Ishikawa (cell line): ENCODE data around the gene CRLF1.

Source experiments
- CEBPB ChIP-seq: IDR thresholded peaks from 2 replicates; pipeline ENCODE4 v1.6.1; 2012
- CREB1 ChIP-seq: IDR thresholded peaks from 2 replicates; pipeline ENCODE4 v1.6.1; 2012; ENCODE audit warnings: low read depth
- EGR1 ChIP-seq: IDR thresholded peaks from 2 replicates; pipeline ENCODE4 v1.6.1; 2012
- EP300 ChIP-seq: IDR thresholded peaks from 2 replicates; pipeline ENCODE4 v1.6.1; 2012; ENCODE audit warnings: borderline replicate concordance
- FOXM1 ChIP-seq: IDR thresholded peaks from 2 replicates; pipeline ENCODE4 v1.6.1; 2012; ENCODE audit warnings: low read depth, borderline replicate concordance
- MAX ChIP-seq: IDR thresholded peaks from 2 replicates; pipeline ENCODE4 v1.6.1; 2012
- RAD21 ChIP-seq: IDR thresholded peaks from 2 replicates; pipeline ENCODE4 v1.6.1; 2012; ENCODE audit warnings: low read depth
- TAF1 ChIP-seq: IDR thresholded peaks from 2 replicates; pipeline ENCODE4 v1.6.1; 2012; ENCODE audit warnings: low read depth, mild to moderate bottlenecking
- TCF12 ChIP-seq: IDR thresholded peaks from 2 replicates; pipeline ENCODE4 v1.6.1; 2012; ENCODE audit warnings: low read depth
- TEAD4 ChIP-seq: IDR thresholded peaks from 2 replicates; pipeline ENCODE4 v1.6.1; 2012
- USF1 ChIP-seq: IDR thresholded peaks from 2 replicates; pipeline ENCODE4 v1.6.1; 2012
- YY1 ChIP-seq: IDR thresholded peaks from 2 replicates; pipeline ENCODE4 v1.6.1; 2012; ENCODE audit warnings: low read depth
- ZBTB7A ChIP-seq: IDR thresholded peaks from 2 replicates; pipeline ENCODE4 v1.6.1; 2012; ENCODE audit warnings: low read depth
- TF ChIP-seq, protein P1 (sequence below): IDR thresholded peaks from 2 replicates; pipeline ENCODE4 v1.6.1; 2012; ENCODE audit warnings: low read depth, mild to moderate bottlenecking

The CRLF1 gene

DNA sequence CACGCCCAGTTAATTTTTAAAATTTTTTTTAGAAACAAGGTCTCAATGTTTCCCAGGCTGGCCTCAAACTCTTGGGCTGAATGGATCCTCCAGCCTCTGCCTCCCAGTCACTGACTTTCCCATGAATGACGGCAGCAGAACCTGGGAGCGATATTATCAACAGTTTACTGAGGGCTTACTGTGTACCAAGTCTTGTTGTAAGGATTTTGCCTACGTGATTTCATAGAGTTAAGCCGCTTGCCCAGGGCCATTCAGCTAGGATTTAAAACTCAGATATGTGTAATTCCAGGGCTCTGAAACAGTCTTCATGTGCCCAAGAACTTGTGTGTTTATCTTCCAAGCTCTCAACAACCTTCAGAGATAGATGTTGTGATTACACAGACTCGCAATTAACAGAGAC lies 55.0 kb downstream of the CRLF1 start:
- TF ChIP-seq CEBPB (no peak), CREB1 (no peak), TAF1 (no peak), YY1 (no peak), EP300 (no peak), RAD21 (no peak), MAX (no peak), USF1 (no peak), EGR1 (no peak), TCF12 (no peak), ZBTB7A (no peak), TEAD4 (no peak)
- TF ChIP-seq, protein P1, sequence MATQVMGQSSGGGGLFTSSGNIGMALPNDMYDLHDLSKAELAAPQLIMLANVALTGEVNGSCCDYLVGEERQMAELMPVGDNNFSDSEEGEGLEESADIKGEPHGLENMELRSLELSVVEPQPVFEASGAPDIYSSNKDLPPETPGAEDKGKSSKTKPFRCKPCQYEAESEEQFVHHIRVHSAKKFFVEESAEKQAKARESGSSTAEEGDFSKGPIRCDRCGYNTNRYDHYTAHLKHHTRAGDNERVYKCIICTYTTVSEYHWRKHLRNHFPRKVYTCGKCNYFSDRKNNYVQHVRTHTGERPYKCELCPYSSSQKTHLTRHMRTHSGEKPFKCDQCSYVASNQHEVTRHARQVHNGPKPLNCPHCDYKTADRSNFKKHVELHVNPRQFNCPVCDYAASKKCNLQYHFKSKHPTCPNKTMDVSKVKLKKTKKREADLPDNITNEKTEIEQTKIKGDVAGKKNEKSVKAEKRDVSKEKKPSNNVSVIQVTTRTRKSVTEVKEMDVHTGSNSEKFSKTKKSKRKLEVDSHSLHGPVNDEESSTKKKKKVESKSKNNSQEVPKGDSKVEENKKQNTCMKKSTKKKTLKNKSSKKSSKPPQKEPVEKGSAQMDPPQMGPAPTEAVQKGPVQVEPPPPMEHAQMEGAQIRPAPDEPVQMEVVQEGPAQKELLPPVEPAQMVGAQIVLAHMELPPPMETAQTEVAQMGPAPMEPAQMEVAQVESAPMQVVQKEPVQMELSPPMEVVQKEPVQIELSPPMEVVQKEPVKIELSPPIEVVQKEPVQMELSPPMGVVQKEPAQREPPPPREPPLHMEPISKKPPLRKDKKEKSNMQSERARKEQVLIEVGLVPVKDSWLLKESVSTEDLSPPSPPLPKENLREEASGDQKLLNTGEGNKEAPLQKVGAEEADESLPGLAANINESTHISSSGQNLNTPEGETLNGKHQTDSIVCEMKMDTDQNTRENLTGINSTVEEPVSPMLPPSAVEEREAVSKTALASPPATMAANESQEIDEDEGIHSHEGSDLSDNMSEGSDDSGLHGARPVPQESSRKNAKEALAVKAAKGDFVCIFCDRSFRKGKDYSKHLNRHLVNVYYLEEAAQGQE, result no peak

DNA sequence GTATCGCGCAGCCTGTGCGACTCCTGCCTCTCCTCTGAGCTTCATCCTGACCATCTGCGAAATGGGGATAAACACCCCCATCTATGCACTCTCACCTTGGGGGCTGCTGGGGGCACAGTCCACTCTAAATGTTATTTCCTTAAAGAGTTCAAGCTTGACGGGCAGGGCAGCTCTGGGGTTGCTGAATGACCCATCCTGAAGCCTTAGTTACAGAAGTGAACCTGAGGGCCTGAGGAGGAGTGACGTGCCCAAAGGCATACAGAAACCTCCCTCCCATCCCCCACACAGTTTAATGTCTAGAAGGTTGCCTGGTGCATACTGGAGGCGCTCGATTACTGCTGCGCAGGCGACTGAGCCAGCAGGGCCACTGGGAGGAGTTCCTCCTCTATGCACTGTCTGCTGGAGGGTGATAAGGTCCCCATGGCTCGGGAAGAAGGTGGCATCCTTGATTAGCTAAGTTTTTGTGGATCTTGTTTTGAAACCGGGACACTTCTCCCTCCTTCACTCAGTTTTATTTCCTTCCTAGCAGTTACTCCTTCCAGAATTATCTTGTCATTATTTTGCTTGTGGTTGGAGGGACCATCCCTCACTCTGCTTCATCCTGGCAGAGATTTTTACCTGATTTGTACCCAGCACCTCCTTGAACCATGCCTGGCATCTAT lies 62.7 kb downstream of the CRLF1 start:
- no peak for TF ChIP-seq FOXM1
- TF ChIP-seq ZBTB7A, result peak; percentile 67; the same call in 1 of the 2 replicates
